GM18526 (cell line): Measurements from ENCODE around the gene PNPLA7.

Source experiments
- POLR2A ChIP-seq: IDR thresholded peaks from 3 replicates; pipeline ENCODE4 v1.6.1; 2011; ENCODE audit not compliant: insufficient read length; ENCODE audit errors: extremely low read depth

Gene PNPLA7

GRCh38 chr9:137505421-137506140 lies 44.6 kb downstream of the PNPLA7 start:
- TF ChIP-seq POLR2A = no peak

GRCh38 chr9:137504432-137504777 lies 45.8 kb downstream of the PNPLA7 start:
- no peak for TF ChIP-seq POLR2A

GRCh38 chr9:137502008-137502911 lies 47.9 kb downstream of the PNPLA7 start:
- no peak for TF ChIP-seq POLR2A

- no peak for TF ChIP-seq POLR2A
Observed at GRCh38 chr9:137501457-137501856, 48.7 kb downstream of the PNPLA7 start.

GRCh38 chr9:137500666-137501397 lies 49.4 kb downstream of the PNPLA7 start:
- TF ChIP-seq POLR2A = no peak

- TF ChIP-seq POLR2A = no peak
Observed at GRCh38 chr9:137499858-137500661, 50.1 kb downstream of the PNPLA7 start.

GRCh38 chr9:137499416-137499815 lies 50.8 kb downstream of the PNPLA7 start:
- no peak for TF ChIP-seq POLR2A

GRCh38 chr9:137498720-137499150 lies 51.5 kb downstream of the PNPLA7 start:
- TF ChIP-seq POLR2A = no peak

- TF ChIP-seq POLR2A = no peak
Observed at GRCh38 chr9:137497921-137498719, 52.1 kb downstream of the PNPLA7 start.

- no peak for TF ChIP-seq POLR2A
Observed at GRCh38 chr9:137496601-137497375, 53.4 kb downstream of the PNPLA7 start.

GRCh38 chr9:137494550-137495351 lies 55.5 kb downstream of the PNPLA7 start:
- TF ChIP-seq POLR2A = no peak

GRCh38 chr9:137494104-137494544 lies 56.1 kb downstream of the PNPLA7 start:
- no peak for TF ChIP-seq POLR2A
